ENCODE measurements around the gene LYZL2.
"Not testable (repeated sequence)": the region's sequence is repeated elsewhere in the genome, so short reads cannot be mapped to it uniquely, and the experiment has no call there.

Gene LYZL2

DNA sequence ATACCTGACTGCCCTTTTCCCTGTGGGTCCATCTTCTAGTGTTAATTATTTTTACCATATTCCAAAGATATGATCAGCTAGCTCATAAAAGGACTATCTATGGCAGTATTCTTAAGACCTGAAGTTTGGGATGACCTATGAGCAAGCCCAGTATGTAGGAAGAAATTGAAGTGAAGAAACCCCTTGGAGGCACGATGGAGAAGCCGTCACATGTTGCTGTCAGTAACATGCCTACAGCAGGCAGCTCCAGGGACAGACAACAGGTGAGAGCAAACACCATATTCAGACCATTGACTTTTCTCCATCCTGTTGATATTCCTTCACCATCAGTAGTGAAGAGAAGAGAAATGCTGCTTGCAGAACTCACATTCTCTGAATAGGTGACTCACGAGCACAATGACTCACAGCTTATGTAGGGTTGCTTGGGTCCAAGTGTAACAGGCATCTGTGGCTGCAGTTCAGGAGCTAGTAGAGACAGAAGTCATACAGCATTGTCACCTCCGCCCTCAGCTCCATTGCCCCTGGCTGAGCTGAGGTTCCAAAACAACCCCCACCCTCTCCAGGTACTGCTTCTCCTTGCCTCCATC is 8.4 kb upstream of the LYZL2 start:
- peak; percentile 30 for DNase-seq

DNA sequence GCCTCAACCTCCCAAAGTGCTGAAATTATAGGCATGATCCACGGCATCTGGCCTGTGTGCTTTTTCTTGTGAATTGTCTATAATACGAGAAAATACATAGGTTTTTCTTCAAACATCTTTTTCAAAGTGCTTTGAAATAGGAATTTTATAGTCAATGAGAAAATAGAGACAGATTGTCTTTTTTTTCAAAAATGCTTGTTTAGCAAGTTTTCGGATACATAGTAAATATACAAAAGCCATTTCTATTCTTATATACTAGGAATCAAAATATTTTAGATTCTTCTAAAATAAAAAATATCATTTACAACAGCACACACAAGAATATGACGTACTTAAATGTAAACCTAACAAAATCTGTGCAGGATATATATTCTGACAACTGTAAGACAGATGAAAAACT is 1.6 kb upstream of the LYZL2 start:
- DNase-seq, result no peak

DNA sequence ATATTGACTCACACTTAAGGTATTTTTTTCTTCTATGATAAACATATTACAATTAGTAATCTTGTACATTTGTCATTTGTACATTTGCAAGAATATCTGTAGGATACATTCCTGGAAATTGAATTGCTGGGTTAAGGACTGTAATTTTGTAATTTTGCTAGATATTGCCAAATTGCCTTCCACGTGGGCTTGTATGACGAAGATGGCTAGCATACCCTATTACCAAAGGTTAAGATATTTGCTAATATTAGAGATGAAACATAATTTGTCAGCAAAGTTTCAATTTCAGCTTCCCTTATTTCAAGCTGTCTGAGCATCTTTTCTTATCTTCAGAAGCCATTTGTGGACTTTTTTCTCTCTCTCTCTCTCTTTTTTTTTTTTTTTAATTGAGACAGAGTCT is 1.0 kb upstream of the LYZL2 start:
- no peak for DNase-seq

DNA sequence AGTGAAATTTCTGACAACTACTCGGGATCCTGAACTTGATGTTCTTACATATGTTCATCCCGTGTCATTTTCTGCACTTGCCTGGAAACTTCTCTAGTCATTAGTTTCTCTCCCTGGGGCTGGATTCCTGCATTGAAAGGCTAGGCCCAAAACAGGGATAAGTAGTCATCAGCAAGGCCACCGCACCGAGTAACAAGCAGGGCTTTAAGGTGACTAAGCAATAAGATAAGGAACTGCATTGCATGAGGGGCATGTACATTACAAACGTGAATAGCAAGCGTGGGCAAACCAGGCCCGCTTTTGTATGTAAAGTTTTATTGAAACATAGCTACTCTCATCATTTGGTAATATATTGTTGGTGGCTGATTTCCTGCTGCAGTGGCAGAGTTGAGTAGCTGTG is 977 bp downstream of the LYZL2 start:
- DNase-seq, result not testable (repeated sequence)

DNA sequence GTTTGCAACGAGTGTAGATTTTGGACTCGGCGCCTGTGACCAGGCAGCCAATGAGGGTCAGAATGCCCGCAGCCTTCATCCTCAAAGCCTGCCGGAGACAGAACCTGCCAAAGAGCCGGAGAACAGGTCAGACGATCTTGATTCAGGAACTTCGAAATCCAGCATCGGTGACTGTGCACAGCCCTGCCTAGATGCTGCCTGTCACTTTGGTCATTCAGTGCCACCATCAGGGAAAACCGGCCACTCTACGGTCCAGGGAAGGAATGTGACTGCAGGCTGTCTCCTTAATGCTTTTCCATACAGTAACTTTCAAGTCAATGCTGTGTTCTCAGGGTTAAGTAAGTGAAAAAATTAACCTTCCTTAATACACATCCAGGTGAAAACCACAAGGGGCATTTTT is 2.7 kb downstream of the LYZL2 start:
- not testable (repeated sequence) for DNase-seq

DNA sequence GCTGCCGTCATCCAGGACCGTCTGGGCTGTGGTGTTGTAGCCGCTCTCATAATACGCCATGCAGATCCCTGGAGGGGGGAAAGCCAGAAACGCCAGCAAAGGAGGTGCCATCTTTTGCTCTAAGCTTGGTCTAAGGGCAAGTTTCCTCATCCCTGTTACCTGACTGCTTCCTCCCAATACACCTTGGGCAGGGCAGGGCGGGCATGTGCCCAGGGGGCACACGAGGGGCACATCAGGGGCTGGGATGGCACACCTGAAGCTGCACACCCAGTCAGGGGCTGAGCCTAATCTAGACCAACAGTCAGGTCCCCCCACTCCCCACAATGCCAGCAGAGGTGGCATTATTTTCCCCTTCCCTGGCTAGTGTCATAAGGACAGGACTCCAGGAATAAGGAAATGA is 3.4 kb downstream of the LYZL2 start:
- not testable (repeated sequence) for DNase-seq

DNA sequence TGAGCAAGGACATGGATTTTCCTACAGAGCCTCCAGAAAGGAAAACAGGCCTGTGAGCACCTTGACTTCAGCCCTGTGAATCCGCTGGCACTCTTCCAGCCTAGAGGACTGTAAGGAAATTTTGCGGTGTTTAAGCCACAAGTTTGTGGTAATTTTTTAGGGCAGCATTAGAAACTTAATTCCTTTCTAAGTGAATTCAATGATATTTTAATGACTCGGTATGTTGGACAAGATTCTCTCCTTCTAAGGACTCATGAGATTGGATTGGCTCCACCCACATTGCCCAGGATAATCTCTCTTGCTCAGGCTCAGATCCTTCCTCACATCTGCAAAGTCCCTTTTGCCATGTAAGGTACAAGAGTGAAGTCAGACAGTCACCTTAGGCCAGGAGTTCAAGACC is 4.5 kb downstream of the LYZL2 start:
- DNase-seq, result no peak

DNA sequence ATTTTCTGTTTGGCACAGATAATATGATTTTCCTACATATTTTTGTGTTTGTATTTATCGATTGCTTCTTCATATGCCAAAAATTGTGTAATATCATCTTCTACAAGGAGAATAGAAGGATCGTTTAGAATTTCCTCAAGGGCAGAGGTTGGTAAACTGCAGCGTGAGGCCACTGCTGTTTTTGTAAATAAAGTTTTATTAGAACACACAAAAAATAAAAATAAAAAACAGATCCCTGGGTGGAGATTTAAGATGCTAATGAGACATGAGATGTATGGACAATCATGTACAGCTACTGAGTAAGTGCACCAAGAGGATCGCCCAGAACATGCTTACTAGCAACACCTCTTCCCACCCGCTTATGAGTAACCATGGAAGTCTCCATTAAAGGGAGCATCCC is 9.6 kb downstream of the LYZL2 start:
- DNase-seq, result no peak

DNA sequence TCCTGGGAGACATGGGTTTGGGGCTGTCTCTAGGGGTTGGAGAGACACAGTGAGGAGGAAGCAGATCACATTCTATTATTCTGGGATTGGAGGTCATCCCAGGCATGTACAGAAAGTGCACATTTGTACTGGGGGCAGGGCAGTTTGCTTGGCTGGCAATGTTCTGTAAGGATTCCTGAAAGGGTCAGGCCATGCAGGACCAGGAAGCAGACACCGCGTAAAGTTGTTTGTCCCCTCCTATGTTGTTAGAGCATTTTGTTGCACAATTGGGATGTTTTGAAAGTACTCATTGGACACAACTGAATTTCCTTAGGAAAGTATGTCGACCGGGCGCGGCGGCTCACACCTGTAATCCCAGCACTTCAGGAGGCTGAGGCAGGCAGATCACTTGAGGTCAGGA is 12.5 kb downstream of the LYZL2 start:
- DNase-seq, result no peak

DNA sequence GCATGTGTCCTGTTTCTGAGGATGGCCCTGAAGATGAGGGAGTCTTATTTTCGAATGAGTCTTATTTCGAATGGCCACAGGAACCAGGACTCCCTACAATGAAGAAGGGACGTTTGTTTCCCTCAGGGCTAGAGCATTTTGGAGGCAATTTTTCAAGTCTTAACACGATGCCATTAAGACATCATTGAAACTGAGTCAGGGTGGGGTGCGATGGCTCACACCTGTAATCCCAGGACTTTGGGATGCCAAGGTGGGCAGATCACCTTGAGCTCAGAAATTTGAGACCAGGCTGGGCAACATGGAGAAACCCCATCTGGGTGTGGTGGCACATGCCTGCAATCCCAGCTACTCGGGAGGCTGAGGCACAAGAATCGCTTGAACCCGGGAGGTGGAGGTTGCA is 18.5 kb downstream of the LYZL2 start:
- not testable (repeated sequence) for DNase-seq

DNA sequence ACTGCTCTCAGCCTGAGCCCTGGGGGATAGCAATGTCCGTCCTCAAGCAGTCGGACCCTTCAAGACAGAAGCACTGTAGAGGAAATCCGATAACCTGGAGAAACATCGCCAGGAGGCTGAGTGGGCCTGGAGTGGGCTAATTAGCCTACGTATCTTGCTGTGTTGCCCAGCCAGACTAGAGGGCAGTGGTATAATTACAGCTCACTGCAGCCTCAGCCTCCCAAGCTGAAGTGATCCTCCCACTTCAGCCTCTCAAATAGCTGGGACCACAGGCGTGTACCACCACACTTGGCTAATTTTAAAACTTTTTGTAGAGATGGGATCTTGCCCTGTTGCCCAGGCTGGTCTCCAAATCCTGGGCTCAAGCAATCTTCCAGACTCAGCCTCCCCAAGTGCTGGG is 21.7 kb downstream of the LYZL2 start:
- DNase-seq, result no peak

DNA sequence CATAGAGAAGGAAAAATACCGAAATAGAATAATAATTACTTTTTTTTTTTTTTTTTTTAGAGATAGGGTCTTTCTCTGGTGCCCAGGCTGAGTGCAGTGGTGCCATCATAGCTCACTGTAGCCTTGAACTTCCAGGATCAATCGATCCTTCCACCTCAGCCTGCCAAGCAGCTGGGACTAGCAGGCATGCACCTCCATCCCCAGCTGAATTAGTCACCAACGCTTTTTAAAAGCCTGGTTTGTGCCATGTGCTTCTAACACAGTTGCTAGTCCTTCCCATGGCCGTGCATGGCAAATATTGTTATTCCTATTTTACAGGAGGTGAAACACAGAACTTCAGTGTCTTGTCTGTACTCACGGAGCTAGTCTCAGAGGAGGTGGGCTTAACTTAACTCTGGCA is 23.2 kb downstream of the LYZL2 start:
- no peak for DNase-seq

DNA sequence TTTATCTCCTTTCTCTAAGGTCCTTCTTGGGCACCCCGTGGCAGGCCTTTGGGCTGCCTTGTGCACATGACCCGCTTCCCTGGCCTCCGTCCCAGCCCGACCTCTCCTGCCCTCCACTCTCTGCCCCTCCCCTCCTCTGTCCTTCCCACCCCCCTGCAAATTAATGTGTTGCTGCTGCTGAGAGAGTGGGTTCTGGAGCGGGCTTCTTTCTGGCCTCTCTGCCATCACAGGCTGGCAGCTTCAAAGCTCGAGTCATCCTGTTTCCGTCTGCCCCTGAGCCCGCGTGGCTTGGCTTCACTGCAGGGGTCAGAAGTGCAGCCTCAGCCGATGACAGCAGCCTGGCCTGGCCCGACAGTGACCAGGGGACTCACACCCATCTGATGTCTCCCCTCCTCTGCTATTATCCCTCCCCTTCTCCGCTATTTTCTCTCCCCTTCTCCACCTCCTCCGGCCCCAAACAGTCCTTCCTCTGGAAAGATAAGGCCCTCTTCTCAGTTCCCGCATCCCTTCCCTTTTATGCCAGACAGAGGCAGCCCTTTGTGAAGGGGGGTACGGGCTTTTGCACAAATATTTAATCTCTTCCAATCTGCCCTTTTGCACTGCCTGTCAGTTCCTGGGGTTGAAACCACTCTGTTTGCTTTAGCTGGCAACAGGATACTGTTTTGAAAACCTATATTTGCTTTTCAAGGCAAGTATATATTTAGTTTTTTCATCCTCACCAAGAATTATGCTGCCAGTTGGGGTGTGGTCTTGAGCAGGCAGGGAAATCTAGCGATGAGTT is 24.0 kb downstream of the LYZL2 start:
- DNase-seq, result not testable (repeated sequence)

DNA sequence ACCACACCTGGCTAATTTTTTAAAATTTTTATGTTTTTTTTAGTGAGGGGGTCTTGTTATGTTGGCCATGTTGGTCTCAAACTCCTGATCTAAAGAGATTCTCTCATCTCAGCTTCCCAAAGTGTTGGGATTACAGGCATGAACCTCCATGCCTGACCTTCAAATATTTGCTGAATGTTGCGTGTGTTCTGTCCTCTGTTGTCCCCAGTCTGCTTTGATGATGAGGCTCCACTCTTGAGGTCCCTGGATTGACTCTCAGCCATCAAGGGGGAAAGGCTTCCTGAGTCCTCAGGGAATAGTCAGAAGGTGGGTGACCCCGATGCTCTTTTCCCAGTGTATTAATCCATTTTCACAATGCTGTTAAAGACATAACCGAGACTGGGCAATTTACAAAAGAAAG is 26.0 kb downstream of the LYZL2 start:
- no peak for DNase-seq

DNA sequence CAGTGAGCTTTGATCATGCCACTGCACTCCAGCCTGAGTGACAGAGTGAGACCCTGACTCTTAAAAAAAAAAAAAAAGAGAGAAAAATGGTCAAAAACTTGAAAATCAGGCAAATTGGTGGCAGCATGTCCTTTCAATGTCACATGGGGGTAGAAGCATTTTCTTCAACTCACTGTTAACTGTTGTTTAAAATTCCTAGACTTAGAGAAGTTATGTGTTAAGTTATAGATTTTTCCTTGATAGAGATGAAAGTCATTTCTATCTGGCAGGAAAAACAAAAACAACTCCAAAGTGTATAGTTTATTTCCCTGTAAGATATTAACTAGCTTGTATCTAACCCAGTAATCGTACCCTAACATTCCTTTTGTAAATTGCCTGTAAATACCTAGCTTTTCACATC is 26.8 kb downstream of the LYZL2 start:
- DNase-seq, result no peak

DNA sequence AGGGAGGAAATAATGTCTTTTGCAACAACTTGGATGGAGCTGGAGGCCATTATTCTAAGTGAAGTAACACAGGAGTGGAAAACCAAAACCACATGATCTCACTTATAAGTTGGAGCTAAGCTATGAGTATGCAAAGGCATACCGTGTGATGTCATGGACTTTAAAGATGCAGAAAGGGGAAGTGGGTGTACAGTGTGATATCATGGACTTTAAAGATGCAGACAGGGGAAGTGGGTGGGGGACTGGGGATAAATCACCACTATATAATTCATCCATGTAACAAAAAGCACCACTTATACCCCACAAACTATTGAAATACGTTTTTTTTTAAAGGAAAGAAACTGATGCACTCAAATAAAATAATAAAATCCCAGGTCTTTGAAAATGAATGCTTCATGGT is 29.5 kb downstream of the LYZL2 start:
- no peak for DNase-seq

DNA sequence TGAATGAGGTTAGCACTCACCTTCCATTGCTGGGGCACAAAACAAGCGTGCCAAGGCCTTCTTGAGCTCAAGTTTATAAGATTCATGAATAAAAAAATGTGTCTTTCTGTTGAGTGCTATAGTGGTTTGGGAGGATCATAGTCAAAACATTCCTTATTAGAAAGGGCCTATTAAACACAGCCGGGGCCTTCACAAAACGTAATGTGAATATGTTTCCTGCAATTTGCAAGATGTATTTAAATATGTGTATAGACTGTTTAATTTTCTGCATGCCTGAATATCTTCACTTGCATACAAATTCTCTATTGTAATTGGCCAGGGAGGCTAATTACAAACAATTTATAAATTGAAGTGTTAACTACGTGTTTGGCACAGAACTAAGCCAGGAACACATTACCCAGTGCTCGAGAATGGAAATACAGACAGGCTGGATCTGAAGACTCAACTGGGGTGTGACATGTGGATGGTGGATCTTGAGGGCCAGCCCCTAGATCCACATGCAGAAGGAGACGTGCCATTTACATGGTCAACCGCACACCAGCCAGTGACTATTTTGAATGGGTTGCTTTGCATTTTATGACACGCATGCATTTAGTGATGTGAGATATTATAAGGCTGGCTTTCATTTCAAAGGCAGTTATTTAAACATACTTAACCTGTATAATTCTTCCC is 31.3 kb downstream of the LYZL2 start:
- DNase-seq, result no peak

DNA sequence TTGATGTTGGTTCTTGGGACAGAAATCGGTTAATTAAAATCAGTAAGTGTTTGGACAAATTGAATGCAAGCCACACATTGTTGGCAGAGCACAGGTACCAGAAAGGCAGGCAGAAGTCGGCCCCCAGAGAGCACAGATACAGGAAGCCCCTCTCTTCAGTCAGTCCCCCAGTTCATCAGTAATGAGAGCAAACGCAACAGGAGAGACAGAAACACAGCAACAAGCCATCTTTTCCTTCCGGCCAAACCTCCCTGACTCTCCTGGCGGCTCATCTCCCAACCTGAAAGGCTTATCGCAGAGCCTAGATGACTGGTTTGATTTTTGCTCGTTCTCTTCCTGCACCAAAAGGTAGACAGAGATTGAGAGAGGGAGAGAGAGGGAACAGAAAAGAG is 32.1 kb downstream of the LYZL2 start:
- DNase-seq, result not testable (repeated sequence)

DNA sequence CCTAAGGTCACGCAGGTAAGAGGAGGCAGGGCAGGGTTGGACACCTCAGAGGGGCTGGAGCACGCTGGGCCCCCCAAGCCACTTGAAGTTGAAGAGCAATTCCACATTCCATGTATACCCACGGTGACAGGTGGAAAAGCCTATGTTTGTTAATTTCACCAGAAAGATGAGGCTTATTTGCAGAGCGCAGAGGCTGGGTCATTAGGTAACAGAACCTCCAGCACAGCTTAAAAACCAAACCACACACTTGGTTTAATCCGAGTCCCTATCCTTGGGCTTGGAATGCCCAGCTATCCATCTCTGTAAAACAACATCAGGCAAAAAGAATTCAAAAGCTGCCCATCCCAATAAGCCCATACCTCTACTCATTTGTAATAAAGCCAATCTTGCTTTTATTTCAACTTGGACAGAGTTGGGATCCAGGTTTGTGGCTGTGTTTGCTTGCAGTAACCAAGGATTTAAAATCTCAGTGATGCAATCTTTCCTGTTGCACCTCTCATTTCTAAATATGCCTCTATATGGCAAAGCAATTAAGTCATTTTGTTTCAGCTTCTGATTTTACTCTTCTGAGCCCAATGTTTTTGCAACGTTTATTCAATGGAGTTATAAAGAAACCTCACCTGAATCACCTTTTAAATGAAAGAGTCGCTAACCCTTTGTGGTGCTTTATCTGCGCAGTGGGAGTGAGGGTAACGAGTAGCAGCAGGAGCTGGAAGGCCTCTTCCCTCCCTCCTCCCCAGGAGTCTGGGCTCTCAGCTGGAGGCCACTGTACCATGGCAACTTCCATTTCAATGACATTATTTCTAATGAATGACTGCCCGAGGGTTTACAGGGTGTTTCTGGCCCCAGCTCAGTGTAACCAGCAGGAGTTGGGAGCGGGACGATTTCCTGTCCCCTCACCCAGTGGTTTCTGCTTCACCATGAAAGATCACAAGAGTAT is 32.8 kb downstream of the LYZL2 start:
- not testable (repeated sequence) for DNase-seq

DNA sequence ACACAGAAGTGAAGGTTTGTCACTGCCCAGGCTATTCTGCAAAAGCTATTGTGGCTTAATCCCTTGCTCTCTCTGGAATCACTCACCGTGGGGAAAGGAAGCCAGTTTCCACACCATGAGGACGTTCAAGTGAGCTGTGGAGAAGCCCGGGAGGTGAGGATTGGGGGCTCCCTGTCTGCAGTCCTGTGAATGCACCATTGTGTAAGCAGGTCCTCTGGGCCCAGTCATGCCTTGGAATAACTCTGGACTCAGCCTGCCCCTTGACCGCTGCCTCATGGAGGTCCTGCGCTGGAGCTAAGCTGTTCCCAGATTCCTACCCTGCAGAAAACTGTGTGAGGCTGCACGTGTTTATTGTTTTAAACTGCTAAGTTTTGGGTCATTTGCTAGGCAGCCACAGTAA is 33.5 kb downstream of the LYZL2 start:
- no peak for DNase-seq

DNA sequence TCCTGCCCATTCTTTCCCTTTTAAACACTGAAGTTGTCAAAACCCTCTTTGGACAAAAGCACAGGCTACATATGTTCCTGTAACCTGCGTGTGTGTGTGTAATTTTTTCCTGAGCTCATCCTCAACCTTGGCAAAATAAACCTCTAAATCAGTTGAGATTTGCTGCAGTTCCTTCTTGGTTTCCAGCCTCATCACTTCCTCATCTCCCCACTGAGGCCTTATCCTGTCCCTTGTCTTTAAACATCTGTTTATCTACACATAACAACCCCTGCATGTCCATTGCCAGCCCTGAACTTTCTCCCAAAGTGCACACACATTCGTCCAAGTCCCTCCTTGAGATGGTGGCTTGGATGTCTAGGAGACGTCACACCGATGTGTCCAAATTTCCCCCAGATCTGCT is 35.5 kb downstream of the LYZL2 start:
- DNase-seq, result no peak

DNA sequence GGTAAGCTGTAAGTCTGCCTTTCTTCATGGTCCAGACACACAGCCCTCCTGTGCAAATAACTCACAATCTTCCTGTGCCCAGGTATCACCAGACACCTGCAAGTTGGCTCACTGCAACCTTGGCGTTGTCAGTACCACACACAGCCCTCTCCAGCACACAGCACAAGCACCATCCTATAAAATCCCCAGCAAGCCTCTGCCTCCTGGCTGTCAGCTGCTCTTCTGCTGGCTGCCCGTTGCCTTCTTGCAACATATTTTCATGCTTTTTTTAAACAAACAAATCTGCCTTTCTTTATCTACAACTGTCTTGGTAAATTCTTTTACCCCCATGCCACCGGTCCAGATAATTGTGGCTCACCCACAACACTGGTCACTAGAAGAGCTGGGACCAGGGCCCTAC is 36.8 kb downstream of the LYZL2 start:
- not testable (repeated sequence) for DNase-seq

DNA sequence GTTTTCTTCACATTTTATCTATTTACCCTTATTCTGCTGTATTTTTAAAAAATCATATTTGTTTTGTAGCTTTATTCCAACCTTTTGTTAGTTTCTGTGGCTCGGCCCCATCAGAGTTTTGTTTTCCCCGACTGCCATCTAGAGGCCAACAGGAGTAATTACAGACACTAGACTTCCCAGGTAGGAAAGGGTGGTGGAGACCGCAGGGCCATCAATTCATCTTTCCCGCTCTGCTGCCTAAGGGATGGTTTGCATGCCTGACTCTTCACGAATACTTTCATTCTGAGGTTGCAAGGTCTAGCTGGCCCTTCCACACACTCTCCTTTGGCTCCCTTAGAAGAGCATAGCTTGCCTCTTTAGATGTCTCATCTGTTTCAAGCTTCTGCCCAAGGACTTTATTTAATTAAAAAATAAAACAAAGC is 38.3 kb downstream of the LYZL2 start:
- peak; percentile 4 for DNase-seq

Data from stimulated activated CD4-positive, alpha-beta T cell treated with anti-CD3 and anti-CD28 coated beads, Interleukin-1b, Interleukin-23, amount 100 ng/mL, for 48 hours (primary cell).